SK-N-SH (cell line): ENCODE data around the gene AKTIP. TPM values are rescaled to one million over a fixed set of nuclear protein-coding genes. Genes with fewer than 3 reads are reported as not detected.

Experiments used
- CTCF ChIA-PET: fragments of 300-600, 350-600 bp; formaldehyde crosslinking; extraction: SDS; loops from one replicate; lab custom pipeline; 2021; lab: Yijun Ruan, JAX
- POLR2A ChIA-PET: fragments of 350-600 bp; sonication (Branson Sonifier 250); formaldehyde crosslinking; extraction: SDS; loops from one replicate; lab custom pipeline; 2020; ENCODE audit warnings: antibody characterized with exemption, inconsistent platforms; lab: Yijun Ruan, JAX
- DNase-seq: peaks from one replicate; pipeline ENCODE4 v3.0.0; 2012
- H2AFZ ChIP-seq: fragments of 200-600 bp; sonication (generic); 2 replicates; pipeline ENCODE4 v1.8.1; 2016; ENCODE audit warnings: antibody characterized with exemption, mild to moderate bottlenecking, low read depth
- H3F3A ChIP-seq: fragments of 200-600 bp; sonication (generic); replicated peaks from 2 replicates; pipeline ENCODE3; 2016; ENCODE audit warnings: antibody characterized with exemption, mild to moderate bottlenecking; ENCODE audit not compliant: insufficient read depth
- H3K27ac ChIP-seq, 2 experiments: fragments of 200-500 bp in 1 of 2; fragments of 200-600 bp in 1 of 2; sonication (Bioruptor generic) in 1 of 2; sonication (generic), shearing (Covaris generic) in 1 of 2; 2 replicates each; pipeline versions ENCODE4 v1.5.1 to v1.6.1; 2014 to 2016; ENCODE audit warnings: low read depth in 2 of 2, inconsistent platforms in 1 of 2, low read length in 1 of 2, mild to moderate bottlenecking in 1 of 2, mixed read lengths in 1 of 2
- H3K27me3 ChIP-seq: fragments of 200-600 bp; sonication (generic), shearing (Covaris generic); 2 replicates; pipeline ENCODE4 v1.6.1; 2016; ENCODE audit warnings: mixed run types; ENCODE audit not compliant: insufficient read depth
- H3K36me3 ChIP-seq, 2 experiments: fragments of 200-500 bp in 1 of 2; fragments of 200-600 bp in 1 of 2; sonication (Bioruptor generic) in 1 of 2; sonication (generic) in 1 of 2; replicated peaks in 1 of 2; 2 replicates each; pipeline versions ENCODE3 to v1.5.1; 2014 to 2016; ENCODE audit warnings: low read length in 1 of 2, mild to moderate bottlenecking in 1 of 2; ENCODE audit not compliant: insufficient read depth in 2 of 2, control insufficient read depth in 1 of 2
- H3K4me1 ChIP-seq, 2 experiments: fragments of 200-500 bp in 1 of 2; fragments of 200-600 bp in 1 of 2; sonication (Bioruptor generic) in 1 of 2; sonication (generic), shearing (Covaris generic) in 1 of 2; 2 replicates each; pipeline versions ENCODE4 v1.5.1 to v1.6.1; 2014 to 2016; ENCODE audit warnings: low read depth in 1 of 2, low read length in 1 of 2, mixed run types in 1 of 2; ENCODE audit not compliant: insufficient read depth in 2 of 2, control insufficient read depth in 1 of 2
- H3K4me2 ChIP-seq: fragments of 200-600 bp; sonication (generic), shearing (Covaris generic); 2 replicates; pipeline ENCODE4 v1.6.1; 2017; ENCODE audit warnings: mixed run types
- H3K4me3 ChIP-seq, 2 experiments: fragments of 200-500 bp in 1 of 2; fragments of 200-600 bp in 1 of 2; sonication (Bioruptor generic) in 1 of 2; sonication (generic), shearing (Covaris generic) in 1 of 2; 2 replicates each; pipeline versions ENCODE4 v1.5.1 to v1.8.1; 2014 to 2016; ENCODE audit warnings: low read depth in 2 of 2, inconsistent platforms in 1 of 2, low read length in 1 of 2, mild to moderate bottlenecking in 1 of 2, mixed read lengths in 1 of 2, moderate library complexity in 1 of 2
- H3K79me2 ChIP-seq: fragments of 200-600 bp; sonication (generic); 2 replicates; pipeline ENCODE4 v1.8.1; 2017; ENCODE audit warnings: mild to moderate bottlenecking; ENCODE audit not compliant: insufficient read depth
- H3K9ac ChIP-seq: fragments of 200-600 bp; sonication (generic); 2 replicates; pipeline ENCODE4 v1.6.1; 2017; ENCODE audit warnings: mixed run types
- H3K9me2 ChIP-seq: fragments of 200-600 bp; sonication (generic); 2 replicates; pipeline ENCODE4 v1.6.1; 2017; ENCODE audit warnings: mixed run types
- H3K9me3 ChIP-seq: fragments of 200-600 bp; sonication (generic); 2 replicates; pipeline ENCODE4 v1.6.1; 2017; ENCODE audit warnings: mixed run types, mild to moderate bottlenecking, moderate library complexity
- H4K20me1 ChIP-seq: fragments of 200-600 bp; sonication (generic); 2 replicates; pipeline ENCODE4 v1.6.1; 2017; ENCODE audit warnings: mild to moderate bottlenecking, mixed run types; ENCODE audit not compliant: insufficient read depth
- CHD2 ChIP-seq: fragments of 150-350 bp; IDR thresholded peaks from 2 replicates; pipeline ENCODE4 v1.6.1; 2018; ENCODE audit warnings: low read length; ENCODE audit not compliant: partially characterized antibody
- ELF1 ChIP-seq: IDR thresholded peaks from 2 replicates; pipeline ENCODE4 v1.4.0; 2012
- GABPA ChIP-seq: IDR thresholded peaks from 2 replicates; pipeline ENCODE4 v1.4.0; 2012; ENCODE audit warnings: low read depth, mild to moderate bottlenecking
- IRF3 ChIP-seq: fragments of 150-350 bp; IDR thresholded peaks from 2 replicates; pipeline ENCODE4 v1.6.1; 2016; ENCODE audit warnings: mild to moderate bottlenecking, low read depth, low read length
- NRF1 ChIP-seq: IDR thresholded peaks from 2 replicates; pipeline ENCODE4 v1.6.1; 2012; ENCODE audit warnings: low read depth, mild to moderate bottlenecking, low read length
- PBX3 ChIP-seq: IDR thresholded peaks from 2 replicates; pipeline ENCODE4; 2012
- RAD21 ChIP-seq: IDR thresholded peaks from 2 replicates; pipeline ENCODE4 v1.6.1; 2012; ENCODE audit warnings: mild to moderate bottlenecking, low read length
- RXRA ChIP-seq: IDR thresholded peaks from 2 replicates; pipeline ENCODE4 v1.4.0; 2012; ENCODE audit warnings: low read depth, mild to moderate bottlenecking, borderline replicate concordance
- SMC3 ChIP-seq: IDR thresholded peaks from 2 replicates; pipeline ENCODE4 v1.6.1; 2012; ENCODE audit warnings: low read depth, low read length, improper control_type of control experiment
- TAF1 ChIP-seq: IDR thresholded peaks from 2 replicates; pipeline ENCODE4 v1.6.1; 2012; ENCODE audit warnings: low read depth, mild to moderate bottlenecking, low read length, moderate library complexity, borderline replicate concordance
- USF1 ChIP-seq: IDR thresholded peaks from 2 replicates; pipeline ENCODE4 v1.4.0; 2012; ENCODE audit warnings: low read depth, borderline replicate concordance
- YY1 ChIP-seq: IDR thresholded peaks from 2 replicates; pipeline ENCODE4 v1.4.0; 2012; ENCODE audit warnings: low read depth, mild to moderate bottlenecking
- ZBTB33 ChIP-seq: IDR thresholded peaks from 2 replicates; pipeline ENCODE4 v1.4.0; 2012; ENCODE audit warnings: low read depth, borderline replicate concordance
- WGBS: methylation state at CpG from one replicate; pipeline ENCODE4 v1.1.6; 2017; ENCODE audit warnings: low lambda C conversion rate; 5-methylcytosine and 5-hydroxymethylcytosine counted together
- polyA plus RNA-seq, 3 experiments: library from polyadenylated mRNA; depleted of rRNA; stranded (reverse); fragments of >200 nt; gene quantifications; 2 replicates each; pipeline ENCODE4 v1.2.3, GENCODE V29; 2012

Gene AKTIP
- polyA plus RNA-seq, 1 of the 3 experiments (the other 2 are of a cell fraction) = 21.0 TPM

GRCh38 chr16:53465606-53466280, 37.3 kb downstream of the AKTIP start (continued):
- TF ChIP-seq ZBTB33 (no peak), RXRA (no peak)

- Histone ChIP-seq H3K27ac (no peak overlapping the region), H3K4me1 (no peaks in the 10 kb centered on the region), H3F3A (no peaks in the 10 kb centered on the region), H3K9me3 (no peaks in the 10 kb centered on the region), H3K79me2 (no peaks in the 10 kb centered on the region; the same call in 1 of the 2 replicates), H3K9me2 (no peaks in the 10 kb centered on the region), H3K9ac (no peak overlapping the region), H3K27me3 (no peaks in the 10 kb centered on the region), H3K4me3 (no peak overlapping the region), H3K4me2 (no peak overlapping the region), H4K20me1 (no peaks in the 10 kb centered on the region), H2AFZ (no peak overlapping the region), H3K36me3 (peaks cover 61 to 66% of the 10 kb centered on the region in 2 experiments)
- 91% methylated on average over 8 of the region's 8 CpGs for WGBS
- ChIA-PET CTCF (no interaction called here), POLR2A (no interaction called here)
- DNase-seq = no peak
- no peak for TF ChIP-seq SMC3
- no peak for TF ChIP-seq GABPA
- TF ChIP-seq CHD2 = no peak
- TF ChIP-seq YY1 = no peak
- TF ChIP-seq, all 33 proteins: peak for 0
These were observed 44.4 kb downstream of the AKTIP start for GRCh38 chr16:53458635-53459034.

GRCh38 chr16:53457670-53458069, 45.3 kb downstream of the AKTIP start:
- Histone ChIP-seq H3F3A (no peaks in the 10 kb centered on the region), H3K9ac (no peak overlapping the region), H2AFZ (no peak overlapping the region), H3K9me3 (no peaks in the 10 kb centered on the region), H3K27me3 (no peaks in the 10 kb centered on the region), H3K4me3 (no peak overlapping the region), H3K4me2 (no peak overlapping the region), H3K79me2 (no peaks in the 10 kb centered on the region; the same call in 1 of the 2 replicates), H3K9me2 (no peaks in the 10 kb centered on the region), H3K4me1 (no peaks in the 10 kb centered on the region), H3K27ac (no peak overlapping the region), H4K20me1 (no peaks in the 10 kb centered on the region), H3K36me3 (peaks cover 66 to 73% of the 10 kb centered on the region in 2 experiments)
- CTCF ChIA-PET = no interaction called here
- DNase-seq = no peak
- WGBS = 93% methylated on average over 2 of the region's 2 CpGs
- TF ChIP-seq IRF3 (no peak), SMC3 (no peak), NRF1 (no peak), RAD21 (no peak), RXRA (no peak), YY1 (no peak), USF1 (no peak), ZBTB33 (no peak), PBX3 (no peak), TAF1 (no peak), ELF1 (no peak)
- POLR2A ChIA-PET = no interaction called here
